ENCODE data around the gene ZNF90.

- TF ChIP-seq CTCF (IDR thresholded peaks at IDR 0.05) = no peak
- TF ChIP-seq TEAD1 (CRISPR knock-in tag; IDR thresholded peaks at IDR 0.05) = no peak
- TF ChIP-seq FOXK1 (CRISPR knock-in tag; IDR thresholded peaks at IDR 0.05) = no peak
- TF ChIP-seq NFYB (CRISPR knock-in tag; conservative IDR thresholded peaks at IDR 0.05; ENCODE audit: low read depth) = no peak
- TF ChIP-seq NFATC4 (CRISPR knock-in tag; IDR thresholded peaks at IDR 0.05) = no peak
- no peak for TF ChIP-seq TCF7 (CRISPR knock-in tag; IDR thresholded peaks at IDR 0.05; ENCODE audit: low read depth)
- TF ChIP-seq RELA (CRISPR knock-in tag; IDR thresholded peaks at IDR 0.05; ENCODE audit: borderline replicate concordance) = no peak
- TF ChIP-seq ZNF512 (CRISPR knock-in tag; IDR thresholded peaks at IDR 0.05; ENCODE audit: borderline replicate concordance) = no peak
- no peak for TF ChIP-seq CREB1 (CRISPR knock-in tag; IDR thresholded peaks at IDR 0.05)
Measured at GRCh38 chr19:20067943-20068342, 9.9 kb upstream of the ZNF90 start.
